Rectal smooth muscle tissue (tissue), 1 donor: Measurements from ENCODE around the gene MYRIP.

Experiments used
- H3K27ac ChIP-seq: one replicate; pipeline ENCODE4 v1.7.0; 2013; ENCODE audit warnings: low read depth, low read length, inconsistent platforms
- H3K27me3 ChIP-seq: one replicate; pipeline ENCODE4 v1.7.0; 2013; ENCODE audit warnings: low read length; ENCODE audit not compliant: control insufficient read depth, insufficient read depth
- H3K36me3 ChIP-seq: one replicate; pipeline ENCODE4 v1.7.0; 2013; ENCODE audit warnings: low read length; ENCODE audit not compliant: control insufficient read depth, insufficient read depth
- H3K4me1 ChIP-seq: one replicate; pipeline ENCODE4 v1.7.0; 2013; ENCODE audit warnings: low read length; ENCODE audit not compliant: control insufficient read depth, insufficient read depth
- H3K4me3 ChIP-seq: one replicate; pipeline ENCODE4 v1.7.0; 2013; ENCODE audit warnings: low read length
- H3K9ac ChIP-seq: one replicate; pipeline ENCODE4 v1.7.0; 2013; ENCODE audit warnings: low read length

Gene MYRIP

DNA sequence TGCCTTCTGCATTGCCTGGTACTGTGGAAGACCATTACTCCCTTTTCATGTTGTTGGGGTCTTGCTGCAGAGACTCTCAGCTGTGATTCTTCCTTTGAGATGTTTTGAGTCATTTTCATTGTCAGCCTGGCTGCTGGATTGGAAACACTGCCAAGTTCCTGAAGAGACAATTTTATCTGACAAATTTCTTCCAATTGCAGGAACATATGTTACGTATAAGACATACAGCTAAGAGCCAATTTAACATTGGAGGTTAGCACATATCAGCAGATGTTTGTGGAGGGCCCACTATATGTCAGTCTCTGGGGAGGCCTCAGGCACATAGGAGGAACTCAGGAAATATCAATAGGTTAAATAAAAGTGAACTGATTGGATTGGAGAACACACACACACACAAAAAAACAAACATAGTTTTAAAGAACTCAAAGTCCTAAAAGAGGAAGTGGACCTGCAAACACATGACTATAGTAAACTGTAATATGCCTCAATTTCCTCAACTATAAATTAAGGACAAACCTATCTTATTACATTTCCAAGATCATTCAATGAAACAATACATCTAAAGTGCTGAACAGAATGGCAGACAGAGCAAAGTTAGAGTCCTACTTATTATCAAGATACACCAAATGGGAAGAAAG lies 172.3 kb downstream of the MYRIP start:
- no peak overlapping the region for H3K9ac ChIP-seq

DNA sequence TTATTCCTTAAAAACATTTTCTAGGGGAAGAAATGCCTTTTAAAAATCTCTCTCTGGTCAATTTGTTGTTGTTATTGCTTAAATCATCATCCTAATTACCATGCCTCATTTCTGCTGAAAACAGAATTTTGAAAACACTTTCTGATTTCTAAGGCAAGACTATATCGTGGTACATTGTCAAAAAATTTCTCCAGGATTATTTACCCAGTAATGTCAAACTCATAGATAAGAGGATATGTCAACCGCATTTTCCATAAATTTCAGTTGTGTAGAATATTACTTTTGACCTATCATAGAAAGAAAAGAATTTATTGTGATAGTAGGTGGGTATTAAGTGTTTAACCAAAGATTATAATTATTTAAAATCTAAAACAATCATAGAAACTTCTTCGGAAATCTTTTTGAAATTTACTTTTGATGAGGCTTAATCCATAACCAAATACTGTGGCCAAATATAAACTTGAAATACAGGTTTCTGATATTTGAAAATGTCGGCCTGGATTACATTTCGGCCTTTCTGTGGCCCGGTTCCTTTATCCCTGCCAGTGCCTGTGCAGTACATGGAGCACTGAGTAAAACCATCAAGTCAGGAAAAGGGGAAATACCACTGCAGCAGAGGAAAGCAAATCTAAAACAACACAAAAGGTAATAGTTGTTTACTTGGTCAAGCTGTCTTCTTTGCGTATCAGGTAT lies 173.4 kb downstream of the MYRIP start:
- H3K4me1 ChIP-seq: no peaks in the 10 kb centered on the region

More for the DNA sequence above, 172.3 kb downstream of the MYRIP start:
- Histone ChIP-seq H3K36me3 (no peaks in the 10 kb centered on the region), H3K4me1 (no peaks in the 10 kb centered on the region), H3K27me3 (no peaks in the 10 kb centered on the region), H3K4me3 (no peak overlapping the region), H3K27ac (no peak overlapping the region)

DNA sequence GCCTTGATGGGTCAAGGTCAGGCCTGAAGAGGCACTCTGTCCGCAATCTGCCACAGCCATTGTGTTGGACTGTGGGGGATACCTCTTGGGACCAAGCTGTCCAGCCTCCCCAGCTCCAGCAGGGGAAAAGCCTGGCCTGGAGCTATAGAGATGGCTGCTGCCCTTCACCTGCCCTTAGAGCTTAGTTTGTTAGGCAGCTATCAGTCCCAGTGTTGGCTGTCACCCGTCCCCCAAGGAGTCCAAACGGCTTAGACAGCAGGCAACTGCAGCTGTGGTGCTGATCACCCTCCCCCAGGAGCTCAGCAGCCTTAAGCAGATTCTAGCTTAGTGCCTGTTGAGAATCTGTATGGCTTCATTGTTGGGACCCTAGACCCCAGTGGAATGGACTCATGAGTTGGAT lies 180.3 kb downstream of the MYRIP start:
- Histone ChIP-seq H3K4me1 (no peaks in the 10 kb centered on the region), H3K27ac (no peak overlapping the region), H3K9ac (no peak overlapping the region), H3K36me3 (no peaks in the 10 kb centered on the region), H3K4me3 (no peak overlapping the region), H3K27me3 (no peaks in the 10 kb centered on the region)

More for the DNA sequence above, 173.4 kb downstream of the MYRIP start:
- Histone ChIP-seq H3K4me3 (no peak overlapping the region), H3K27ac (no peak overlapping the region), H3K36me3 (no peaks in the 10 kb centered on the region), H3K9ac (no peak overlapping the region), H3K27me3 (no peaks in the 10 kb centered on the region)

GRCh38 chr3:39990532-39990931 lies 181.1 kb downstream of the MYRIP start:
- Histone ChIP-seq H3K27ac (no peak overlapping the region), H3K4me1 (no peaks in the 10 kb centered on the region), H3K9ac (no peak overlapping the region), H3K36me3 (no peaks in the 10 kb centered on the region), H3K27me3 (no peaks in the 10 kb centered on the region), H3K4me3 (no peak overlapping the region)

- Histone ChIP-seq H3K27ac (no peak overlapping the region), H3K27me3 (no peaks in the 10 kb centered on the region), H3K9ac (no peak overlapping the region), H3K4me1 (no peaks in the 10 kb centered on the region), H3K4me3 (no peak overlapping the region), H3K36me3 (no peaks in the 10 kb centered on the region)
Measured at GRCh38 chr3:40008796-40009195, 199.4 kb downstream of the MYRIP start.

DNA sequence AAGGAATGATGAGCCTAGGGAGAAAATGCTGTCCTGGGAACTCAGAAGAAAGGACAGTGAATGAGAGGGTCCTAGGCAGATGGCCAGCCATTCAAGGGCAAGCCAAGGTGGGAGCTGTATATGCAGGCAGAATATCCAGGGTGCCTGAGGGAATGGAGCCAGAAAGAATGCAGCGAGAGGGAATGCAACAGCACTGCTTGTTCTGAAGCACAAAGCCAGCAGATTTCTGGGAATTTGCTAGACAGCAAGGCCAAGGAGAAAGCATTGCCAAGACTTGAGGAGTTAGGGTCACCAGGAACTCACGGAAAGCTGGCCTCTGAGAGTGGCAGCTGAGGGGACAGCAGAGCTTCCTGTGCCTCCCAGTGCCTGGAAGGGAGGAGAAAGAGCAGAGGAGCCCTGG lies 200.6 kb downstream of the MYRIP start:
- H3K27me3 ChIP-seq: no peaks in the 10 kb centered on the region
- H3K4me3 ChIP-seq: no peak overlapping the region
- H3K36me3 ChIP-seq: no peaks in the 10 kb centered on the region
- no peak overlapping the region for H3K27ac ChIP-seq
- H3K9ac ChIP-seq: no peak overlapping the region
- H3K4me1 ChIP-seq: no peaks in the 10 kb centered on the region

- Histone ChIP-seq H3K36me3 (no peaks in the 10 kb centered on the region), H3K4me3 (no peak overlapping the region), H3K27ac (no peak overlapping the region), H3K9ac (no peak overlapping the region), H3K27me3 (no peaks in the 10 kb centered on the region), H3K4me1 (no peaks in the 10 kb centered on the region)
Measured at GRCh38 chr3:40012381-40012780, 203.0 kb downstream of the MYRIP start.

GRCh38 chr3:40016391-40016790 lies 207.0 kb downstream of the MYRIP start:
- H3K27me3 ChIP-seq: no peaks in the 10 kb centered on the region
- H3K9ac ChIP-seq: no peak overlapping the region
- H3K4me1 ChIP-seq: no peaks in the 10 kb centered on the region
- H3K36me3 ChIP-seq: no peaks in the 10 kb centered on the region
- no peak overlapping the region for H3K27ac ChIP-seq
- H3K4me3 ChIP-seq: no peak overlapping the region

DNA sequence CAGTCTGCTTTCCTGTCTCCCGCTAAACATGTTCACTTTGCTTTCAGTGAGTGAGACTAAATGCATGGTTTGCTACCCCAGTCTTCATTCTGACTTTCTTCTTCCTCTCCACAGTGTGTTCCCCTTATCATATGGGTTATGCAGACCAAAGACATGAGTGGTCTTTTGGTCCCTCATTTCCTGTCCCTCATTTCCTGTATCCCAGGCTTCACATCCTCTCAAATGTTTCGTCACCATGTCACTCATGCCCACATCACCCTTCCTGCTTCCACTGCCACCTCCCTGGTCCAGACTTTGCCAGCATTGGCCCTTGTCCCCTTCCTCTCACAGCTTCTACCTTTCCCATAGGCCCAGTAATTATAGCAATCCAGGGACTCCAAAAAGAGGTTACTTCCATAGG lies 209.0 kb downstream of the MYRIP start:
- no peak overlapping the region for H3K4me3 ChIP-seq
- H3K27ac ChIP-seq: no peak overlapping the region
- H3K4me1 ChIP-seq: no peaks in the 10 kb centered on the region
- H3K36me3 ChIP-seq: no peaks in the 10 kb centered on the region
- H3K9ac ChIP-seq: no peak overlapping the region
- no peaks in the 10 kb centered on the region for H3K27me3 ChIP-seq

DNA sequence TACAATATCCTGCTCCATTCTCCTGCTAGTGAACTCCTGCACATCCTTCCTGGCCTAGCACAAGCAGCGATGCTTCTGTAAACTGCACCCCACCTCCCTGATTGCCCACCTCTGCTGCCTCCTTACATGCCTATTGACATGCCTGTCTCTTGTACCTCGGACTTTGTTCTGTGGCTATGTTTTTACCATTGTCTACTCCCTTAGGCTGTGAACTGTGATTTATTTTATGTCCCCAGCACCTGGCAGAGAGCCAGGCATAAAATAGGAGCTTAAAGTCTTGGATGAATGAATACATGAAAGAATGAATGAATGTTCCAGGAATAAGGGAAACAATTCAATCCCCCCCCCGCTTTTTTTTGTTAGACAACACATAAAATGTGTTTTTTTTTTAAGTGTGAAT lies 210.0 kb downstream of the MYRIP start:
- no peak overlapping the region for H3K27ac ChIP-seq
- H3K4me1 ChIP-seq: no peaks in the 10 kb centered on the region
- H3K4me3 ChIP-seq: no peak overlapping the region
- H3K27me3 ChIP-seq: no peaks in the 10 kb centered on the region
- H3K36me3 ChIP-seq: no peaks in the 10 kb centered on the region
- no peak overlapping the region for H3K9ac ChIP-seq

GRCh38 chr3:40020689-40021088 lies 211.3 kb downstream of the MYRIP start:
- Histone ChIP-seq H3K4me3 (no peak overlapping the region), H3K9ac (no peak overlapping the region), H3K36me3 (no peaks in the 10 kb centered on the region), H3K27me3 (no peaks in the 10 kb centered on the region), H3K4me1 (no peaks in the 10 kb centered on the region), H3K27ac (no peak overlapping the region)

DNA sequence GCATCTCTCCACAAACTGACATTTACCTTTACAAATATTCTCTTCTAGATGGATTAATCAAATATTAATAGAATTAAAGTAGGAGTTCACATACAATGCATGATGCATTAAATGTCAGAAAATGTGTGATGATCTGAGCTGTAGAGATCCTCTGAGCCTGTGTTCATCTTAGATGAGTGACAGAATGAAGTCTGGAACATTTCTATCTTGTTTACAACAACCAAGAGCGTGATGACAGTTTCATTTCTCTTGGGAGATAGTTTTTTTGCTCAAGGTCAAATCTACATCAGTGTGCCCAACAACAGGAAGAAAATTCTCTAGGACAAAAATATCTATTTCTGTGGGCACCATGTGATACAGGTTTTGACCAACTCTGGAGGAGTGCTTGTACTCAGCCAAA lies 211.9 kb downstream of the MYRIP start:
- H3K4me3 ChIP-seq: no peak overlapping the region
- H3K9ac ChIP-seq: no peak overlapping the region
- H3K4me1 ChIP-seq: no peaks in the 10 kb centered on the region
- H3K27me3 ChIP-seq: no peaks in the 10 kb centered on the region
- no peak overlapping the region for H3K27ac ChIP-seq
- H3K36me3 ChIP-seq: no peaks in the 10 kb centered on the region

DNA sequence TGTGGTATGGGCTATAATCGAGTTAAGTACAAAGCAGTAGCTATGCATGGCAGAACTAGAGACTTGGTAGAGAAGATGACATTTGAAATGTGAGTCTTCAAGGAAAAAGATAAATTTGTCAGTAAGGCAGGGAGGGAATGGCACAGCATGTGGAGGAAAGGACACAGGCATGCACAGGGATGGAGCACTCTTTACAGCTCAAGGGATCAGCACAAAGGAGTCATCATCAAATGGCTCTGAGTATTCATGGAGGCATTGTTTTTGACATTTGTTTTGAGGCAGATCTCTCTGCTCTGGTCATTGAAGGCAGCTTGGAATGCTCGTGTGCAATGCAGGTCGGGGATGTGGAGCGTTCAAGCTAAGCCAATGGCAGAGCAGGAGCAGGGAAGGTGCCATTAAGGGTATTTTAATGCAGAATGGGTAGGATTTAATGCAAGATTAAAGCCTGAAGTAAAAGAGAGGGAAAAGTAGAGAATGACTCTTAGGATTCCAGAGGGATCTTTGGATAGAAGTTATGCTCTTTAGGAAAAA lies 213.0 kb downstream of the MYRIP start:
- Histone ChIP-seq H3K9ac (no peak overlapping the region), H3K4me3 (no peak overlapping the region), H3K27me3 (no peaks in the 10 kb centered on the region), H3K36me3 (no peaks in the 10 kb centered on the region), H3K4me1 (no peaks in the 10 kb centered on the region), H3K27ac (no peak overlapping the region)
